GM19452 (cell line): ENCODE results near the gene INSM1.

Experiments
- ATAC-seq: cut with Tn5 transposase; IDR thresholded peaks from one replicate; pipeline ENCODE4 v1.9.1; 2021; ENCODE audit not compliant: unreplicated experiment

Gene INSM1

DNA sequence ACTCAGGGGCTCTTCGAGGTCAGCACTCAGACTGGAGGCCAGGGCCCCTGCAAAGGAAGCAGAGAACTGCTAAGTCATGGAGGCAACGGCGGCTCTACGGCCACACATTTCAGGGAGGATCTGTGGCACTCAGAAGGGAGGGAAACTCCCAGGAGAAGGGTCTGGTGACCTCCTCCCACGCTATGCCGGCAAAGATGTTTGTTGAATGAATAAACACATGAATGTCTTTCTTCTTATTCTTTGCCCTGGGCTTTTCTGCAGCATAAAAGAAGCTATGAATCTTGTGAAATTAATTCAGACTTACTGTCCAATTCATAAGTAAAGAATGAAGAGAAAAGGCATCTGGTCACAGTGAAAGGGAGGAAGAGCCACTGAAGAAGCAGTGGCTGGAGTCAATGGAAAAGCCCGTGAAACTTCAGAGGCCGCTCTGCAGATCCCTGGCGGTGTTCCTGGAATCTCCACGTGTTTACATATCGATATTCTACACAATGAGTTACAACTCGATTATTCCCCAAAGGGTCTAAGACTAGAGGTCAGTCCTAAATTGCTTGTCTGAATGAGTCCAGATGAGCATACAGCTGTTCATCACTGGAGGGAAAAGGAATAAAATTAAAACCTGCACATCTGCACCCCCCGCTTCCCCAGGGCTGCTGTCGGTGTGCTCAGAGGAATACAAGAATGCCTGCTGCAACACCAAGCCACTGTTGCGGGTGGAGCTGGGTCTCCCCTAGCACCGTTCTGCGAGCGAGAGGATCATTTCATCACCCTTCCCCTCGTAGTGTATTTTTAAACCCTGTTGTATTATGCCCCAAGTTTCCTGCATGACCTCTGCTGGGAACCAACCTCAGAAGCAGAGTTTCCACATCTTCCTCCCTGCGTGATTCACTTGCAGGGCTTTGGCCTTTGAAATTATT is 25.6 kb downstream of the INSM1 start:
- ATAC-seq: no peak

DNA sequence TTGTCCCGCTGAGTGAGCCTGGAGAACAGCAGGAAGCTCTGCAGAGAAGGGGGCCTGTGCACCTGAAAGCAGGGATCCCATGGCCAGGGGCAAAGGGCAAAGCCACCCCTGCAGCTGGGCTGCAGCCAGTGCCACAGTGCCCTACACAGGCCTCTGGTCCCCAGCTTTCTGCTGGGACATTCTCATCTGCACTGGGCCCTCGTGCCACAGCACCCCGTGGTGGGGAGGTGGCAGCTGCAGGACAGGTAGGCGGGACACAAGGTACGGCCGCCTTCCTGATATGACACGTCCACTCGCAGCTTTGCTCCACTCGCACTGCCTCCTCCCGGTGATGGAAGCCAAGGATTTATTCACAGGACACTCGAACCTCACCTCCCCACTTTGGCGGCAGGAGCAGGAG is 27.2 kb downstream of the INSM1 start:
- no peak for ATAC-seq

DNA sequence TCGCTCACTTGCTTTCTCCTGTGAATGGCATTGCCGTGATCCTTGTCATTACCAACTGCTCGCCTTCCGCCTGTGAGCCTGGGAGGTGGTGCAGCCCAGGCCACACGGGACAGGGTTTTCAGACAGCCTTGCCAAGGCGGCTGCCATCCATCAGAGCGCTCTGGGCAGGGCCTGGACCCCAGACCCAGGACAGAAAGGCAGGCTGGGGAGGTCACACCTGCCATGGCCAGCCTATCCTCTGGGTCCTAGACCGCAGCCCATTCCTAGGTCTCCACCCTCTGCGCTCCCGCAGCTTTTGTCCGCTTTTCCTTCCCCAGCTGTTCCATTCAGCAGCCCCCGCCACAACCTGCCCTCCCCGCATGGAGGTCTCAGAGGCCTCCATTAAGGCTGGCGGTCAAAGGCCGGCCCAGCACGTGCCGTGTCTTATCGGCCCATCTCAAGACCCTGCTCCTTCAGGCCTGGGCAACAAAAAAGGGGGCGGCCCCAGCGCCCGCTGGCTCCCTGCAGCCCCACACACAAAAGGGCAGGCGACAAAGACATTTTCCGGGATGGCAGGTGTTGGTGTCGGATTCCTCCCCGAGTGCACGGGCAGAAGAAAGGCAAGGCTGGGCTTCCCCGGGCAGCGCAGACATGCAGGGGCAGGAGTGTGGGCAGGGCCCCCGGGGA is 28.1 kb downstream of the INSM1 start:
- no peak for ATAC-seq

DNA sequence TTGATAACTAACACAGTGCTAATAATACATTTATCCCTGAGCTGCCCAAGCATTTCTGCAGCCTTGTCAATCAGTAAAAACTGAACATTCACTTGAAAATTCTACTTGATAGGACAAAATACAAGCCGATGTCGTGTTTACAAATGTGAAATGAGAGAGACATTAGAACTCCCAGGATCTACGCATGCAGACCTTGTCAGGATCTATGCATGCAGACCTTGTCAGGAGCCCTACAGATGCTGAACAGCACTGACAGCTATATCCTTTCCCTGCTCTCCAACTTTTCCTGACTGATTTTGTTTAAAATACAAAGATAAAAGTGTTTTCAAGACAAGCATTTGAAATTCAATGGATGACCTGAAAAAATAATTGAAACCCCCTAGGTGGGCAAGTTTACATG is 28.9 kb downstream of the INSM1 start:
- ATAC-seq: no peak

DNA sequence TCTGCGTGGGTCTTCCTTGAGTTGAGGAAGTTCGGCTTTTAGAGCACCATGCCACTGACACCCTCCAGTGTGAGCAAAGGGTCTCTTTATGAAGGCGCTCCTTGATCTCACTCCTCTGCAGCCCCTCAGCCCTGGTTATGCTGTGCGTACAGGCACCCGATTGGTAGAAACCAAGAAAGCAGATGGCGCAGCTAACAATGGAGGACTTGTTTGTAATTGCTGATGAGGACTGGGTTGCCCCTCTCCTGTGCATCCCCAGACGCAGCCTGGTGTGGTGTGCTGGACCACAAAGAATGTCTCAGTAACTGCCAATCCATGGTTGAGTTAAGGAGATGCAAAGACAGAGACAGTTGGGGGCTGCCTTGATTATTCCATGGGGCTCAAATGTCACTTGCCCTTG is 30.2 kb downstream of the INSM1 start:
- no peak for ATAC-seq

DNA sequence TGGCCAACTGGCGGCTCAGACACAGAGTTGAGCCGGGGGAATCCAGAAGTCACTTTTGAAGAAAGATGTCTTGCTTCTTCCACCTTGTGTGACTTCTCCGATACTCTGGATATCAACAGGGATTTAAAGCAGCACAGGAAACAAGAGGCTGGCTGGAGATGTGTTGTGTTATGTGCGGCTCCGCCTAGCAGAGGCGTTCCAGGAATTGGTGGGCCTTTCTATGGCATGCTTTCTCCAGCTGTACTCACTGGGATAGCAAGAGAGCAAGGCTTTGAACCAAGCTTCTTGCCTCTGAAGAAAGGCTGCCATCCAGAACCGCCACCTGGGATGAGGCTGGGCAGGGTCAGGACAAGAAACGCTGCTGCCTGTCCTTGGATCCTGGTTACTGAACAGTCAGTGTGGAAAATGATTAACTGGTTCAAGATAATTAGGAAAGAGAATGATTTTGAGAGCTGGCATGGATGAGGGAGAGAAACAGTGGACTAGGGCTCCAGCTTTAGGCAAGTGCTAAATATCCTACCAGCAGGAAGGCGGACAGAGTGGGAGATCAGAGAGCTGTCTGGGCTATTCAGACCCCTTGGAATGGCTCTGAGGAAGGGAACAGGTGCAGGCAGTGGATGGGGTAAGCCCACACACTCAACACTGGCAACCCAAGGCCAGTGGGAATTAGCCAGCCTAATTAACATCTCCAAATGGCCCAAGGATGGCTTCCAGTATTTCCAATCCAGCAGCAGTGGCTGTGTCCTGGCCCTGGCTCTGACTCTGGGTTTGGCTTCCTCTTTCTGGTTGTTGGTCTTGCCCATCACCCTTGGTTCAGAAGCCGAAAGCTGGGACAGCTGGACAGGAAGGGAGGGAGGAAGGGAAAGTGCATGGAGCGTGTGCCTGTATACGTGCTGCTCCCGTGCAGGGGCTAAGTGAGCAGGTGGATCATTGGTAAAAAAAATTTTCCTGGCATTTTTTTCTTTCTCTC is 31.9 kb downstream of the INSM1 start:
- no peak for ATAC-seq

DNA sequence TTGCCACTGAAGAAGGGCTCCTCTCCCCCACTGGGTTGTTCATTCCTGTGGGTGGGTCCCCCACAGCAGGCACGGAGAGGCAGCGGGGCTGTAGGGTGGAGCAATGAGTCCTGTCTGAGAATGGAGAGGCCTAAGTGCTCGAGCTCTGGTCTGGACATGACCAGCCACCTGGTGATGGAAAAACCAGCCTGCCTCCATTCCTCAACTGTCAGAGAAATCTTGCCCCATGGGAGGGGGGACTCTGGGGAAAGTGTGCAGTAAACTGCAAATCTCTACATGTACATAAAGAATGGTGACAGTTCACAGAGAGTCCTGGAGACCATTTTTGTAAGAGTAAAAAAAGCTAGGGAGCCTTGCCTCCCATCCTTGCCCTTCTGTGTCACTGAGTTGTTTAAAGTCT is 34.1 kb downstream of the INSM1 start:
- no peak for ATAC-seq

DNA sequence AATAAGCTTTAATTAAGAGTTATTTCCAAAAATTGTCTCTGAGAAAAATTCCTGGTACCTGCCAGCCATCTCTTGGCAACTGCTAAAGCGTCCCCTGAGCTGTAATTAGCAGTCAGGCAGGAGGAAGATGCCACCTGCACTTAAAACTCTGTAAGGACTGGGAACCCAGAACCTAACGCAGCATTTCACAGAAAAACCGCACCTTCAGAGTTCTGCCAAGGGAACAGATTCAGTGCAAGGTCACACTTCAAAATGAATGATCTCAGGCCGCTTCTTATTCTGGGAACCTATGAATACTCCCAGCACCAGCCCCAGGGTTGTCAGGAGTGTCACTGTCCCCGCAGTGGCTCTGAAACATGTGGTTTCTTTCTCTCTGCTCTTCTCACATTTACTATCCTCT is 36.7 kb downstream of the INSM1 start:
- no peak for ATAC-seq

DNA sequence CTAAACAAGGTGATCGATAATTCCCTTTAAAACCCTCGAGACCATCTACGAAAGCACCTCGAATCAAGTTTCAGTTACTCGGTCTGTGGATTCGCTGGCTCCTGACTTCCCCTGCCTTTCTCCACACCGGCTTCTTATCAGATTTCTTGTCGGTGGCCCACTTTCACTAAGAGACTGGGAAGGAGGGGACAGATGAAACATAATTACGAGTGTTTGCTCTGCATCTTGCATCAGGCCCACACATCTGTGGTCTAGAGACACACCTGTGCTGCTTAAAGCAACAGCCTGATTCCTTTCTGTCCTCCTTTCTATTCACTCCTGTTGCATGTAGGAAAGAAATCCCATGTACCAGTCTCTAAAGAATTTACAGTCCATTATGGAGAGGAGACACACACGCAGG is 37.7 kb downstream of the INSM1 start:
- no peak for ATAC-seq

DNA sequence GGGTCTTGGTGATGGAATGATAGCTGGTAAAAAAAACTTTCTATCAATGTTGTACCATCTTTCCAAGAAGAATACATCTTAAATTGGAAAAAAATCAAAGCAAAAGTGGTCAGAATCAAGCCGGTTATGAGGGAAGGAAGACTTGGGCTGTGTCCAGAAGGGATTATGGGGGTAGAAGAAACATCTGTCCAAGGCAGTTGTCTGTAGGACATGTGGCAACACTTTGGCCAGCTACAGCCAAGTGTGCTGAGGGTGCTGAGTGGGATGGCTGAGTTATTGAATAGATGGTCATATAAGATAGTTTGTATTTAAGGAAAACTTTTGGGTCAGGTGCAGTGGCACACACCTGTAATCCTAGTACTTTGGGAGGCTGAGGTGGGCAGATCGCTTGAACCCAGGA is 38.4 kb downstream of the INSM1 start:
- no peak for ATAC-seq

DNA sequence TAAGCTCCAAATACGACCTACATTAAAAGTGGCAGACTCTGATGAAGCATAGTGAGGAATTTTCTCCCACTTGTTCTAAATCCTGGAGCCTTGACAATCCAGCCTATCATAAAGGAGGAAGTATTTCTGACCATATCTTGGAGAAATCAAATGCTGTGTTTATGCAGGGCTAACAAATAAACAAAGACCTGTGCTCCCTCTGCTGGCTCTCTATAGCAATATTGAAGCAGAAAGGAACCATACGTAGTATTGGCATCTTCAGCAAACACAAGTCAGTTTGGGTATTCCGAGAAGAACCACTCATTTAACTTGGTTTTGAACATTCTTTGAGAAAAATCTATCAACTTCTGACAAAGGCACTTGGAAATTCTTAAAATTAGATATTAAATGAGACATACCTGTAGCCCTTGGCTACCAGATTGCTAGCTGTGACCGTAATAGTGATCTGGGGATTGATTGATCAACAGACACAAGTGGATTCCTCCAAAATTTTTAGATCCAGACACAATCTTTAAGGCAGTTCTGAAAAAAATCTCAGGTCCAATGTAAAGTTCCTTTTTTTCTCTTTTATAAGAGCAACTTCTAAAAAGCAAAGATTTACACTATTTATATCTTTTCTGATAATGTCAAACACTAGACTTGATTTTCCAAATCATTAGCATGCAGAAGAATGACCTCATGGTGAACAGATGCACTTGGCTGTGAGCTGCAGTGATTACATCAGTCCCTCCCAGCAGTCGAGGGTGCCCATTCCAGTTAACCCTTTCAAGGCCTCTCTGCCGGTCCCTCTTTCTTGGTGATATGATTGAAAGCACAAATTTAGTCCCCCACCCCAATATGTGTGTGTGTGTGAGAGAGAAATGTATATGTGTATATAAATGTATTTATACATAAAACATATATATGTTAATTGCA is 40.2 kb downstream of the INSM1 start:
- no peak for ATAC-seq

DNA sequence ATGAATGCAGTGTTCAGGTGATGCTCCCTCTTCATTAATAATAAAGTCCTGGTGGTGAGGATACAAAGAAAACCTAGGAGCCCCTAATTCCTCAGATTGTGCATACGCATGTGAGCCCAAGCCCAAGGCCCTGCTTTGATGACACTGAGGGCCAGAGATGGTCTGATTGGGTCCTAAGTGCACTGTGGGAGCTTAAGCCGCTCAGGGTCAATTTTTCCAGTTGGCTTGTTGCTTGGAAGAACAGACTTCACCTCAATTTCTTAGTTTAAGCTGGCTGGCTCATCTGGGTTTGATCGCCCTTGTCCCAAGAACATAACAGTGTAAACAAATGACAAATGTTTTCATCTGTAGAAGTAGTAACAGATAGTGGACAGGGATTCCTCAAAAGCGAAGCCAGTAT is 41.4 kb downstream of the INSM1 start:
- ATAC-seq: no peak

DNA sequence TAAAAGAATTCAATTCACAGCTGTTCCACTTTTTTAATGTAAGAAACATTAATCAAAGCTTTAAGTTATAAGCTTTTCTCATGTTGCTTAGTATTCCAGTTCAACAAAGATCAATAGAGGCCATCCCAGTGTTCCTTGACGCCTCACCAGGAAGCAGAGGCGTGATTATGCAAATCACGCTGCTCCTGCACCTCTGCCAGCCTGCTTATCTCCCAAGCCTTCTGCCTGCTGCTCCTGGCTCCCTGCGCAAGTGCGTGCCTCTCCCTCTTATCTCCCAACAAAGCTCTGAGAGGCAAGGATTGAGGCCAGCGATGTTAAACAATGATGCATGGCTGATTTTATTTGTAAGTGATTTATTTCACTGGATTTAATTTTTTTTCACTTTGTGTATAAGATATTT is 42.8 kb downstream of the INSM1 start:
- ATAC-seq: no peak

DNA sequence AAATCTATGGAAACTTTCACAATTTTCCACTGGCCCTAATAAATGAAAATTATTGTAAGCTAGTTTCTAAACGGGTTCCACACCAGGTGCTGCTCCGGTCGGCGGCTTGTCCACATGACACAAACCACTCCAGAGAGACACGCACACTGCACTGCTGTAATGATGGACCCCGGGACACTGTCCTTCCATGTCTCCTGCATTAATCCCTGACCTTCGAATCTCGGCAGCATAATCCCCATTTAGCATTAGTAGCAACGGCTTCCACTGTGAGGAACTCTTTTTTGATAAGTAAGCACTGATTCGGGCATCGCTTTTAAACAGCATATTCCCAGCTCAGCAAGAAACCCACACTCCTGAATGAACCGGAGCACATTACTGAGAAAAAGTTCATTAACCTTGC is 43.5 kb downstream of the INSM1 start:
- no peak for ATAC-seq

DNA sequence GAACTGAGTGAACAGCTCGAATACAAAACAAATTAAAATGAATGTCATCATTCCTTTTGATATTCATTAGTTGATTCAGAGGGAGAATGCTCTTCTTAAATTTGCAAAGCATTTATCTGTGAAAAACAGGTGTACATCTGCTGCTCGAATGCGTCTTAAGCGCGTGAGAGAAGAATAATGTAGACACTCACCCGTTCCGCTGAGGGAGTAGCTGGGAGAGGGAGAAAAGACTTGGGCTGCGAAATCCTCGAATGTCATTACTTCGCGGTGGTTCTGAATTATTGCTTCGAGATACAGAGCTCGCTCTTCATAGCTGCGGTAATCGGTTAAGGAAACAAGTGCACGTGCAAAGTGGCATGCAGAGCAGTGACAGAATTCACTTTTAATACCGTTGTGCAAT is 43.9 kb downstream of the INSM1 start:
- ATAC-seq: no peak

DNA sequence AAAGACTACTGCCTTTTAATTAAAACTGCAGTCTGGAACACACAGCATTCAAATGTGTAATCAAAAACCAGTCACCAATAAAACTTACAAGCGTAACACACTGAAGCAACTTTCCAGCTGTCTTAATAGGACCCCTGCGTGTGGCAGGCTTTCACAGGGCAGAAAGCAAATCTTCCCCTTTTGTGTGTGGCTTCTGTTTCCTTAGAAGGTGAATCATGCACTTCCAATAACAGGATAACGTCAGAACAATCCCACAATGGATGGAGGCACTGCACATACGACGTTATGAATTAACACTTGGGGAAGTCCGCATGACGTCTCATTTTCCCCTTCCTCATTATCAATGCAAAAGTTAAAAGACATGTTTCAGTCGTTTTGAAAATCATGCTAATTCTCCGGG is 44.8 kb downstream of the INSM1 start:
- ATAC-seq: no peak

DNA sequence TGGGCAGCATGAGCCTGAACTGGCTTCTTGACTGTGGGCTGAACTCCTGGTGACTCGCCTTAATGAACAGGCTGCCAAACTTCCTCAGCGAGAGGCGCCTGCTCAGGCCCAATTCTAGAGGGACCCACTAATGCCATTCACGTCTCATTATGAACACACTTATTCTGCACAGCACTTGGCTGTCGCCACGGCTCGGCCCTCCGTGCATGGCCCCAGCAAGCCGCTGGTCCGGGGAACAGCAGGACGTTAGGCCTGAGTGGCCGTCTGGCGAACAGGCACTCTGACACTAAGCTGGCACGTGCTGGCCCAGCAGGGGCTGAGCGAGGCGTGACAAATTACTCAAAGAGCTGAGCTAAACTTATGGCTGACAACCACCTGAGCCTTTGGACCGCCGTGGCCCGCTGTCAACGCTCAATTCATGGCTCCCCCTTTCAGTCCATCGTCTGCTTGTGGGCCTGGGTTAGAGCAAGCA is 45.9 kb downstream of the INSM1 start:
- no peak for ATAC-seq

DNA sequence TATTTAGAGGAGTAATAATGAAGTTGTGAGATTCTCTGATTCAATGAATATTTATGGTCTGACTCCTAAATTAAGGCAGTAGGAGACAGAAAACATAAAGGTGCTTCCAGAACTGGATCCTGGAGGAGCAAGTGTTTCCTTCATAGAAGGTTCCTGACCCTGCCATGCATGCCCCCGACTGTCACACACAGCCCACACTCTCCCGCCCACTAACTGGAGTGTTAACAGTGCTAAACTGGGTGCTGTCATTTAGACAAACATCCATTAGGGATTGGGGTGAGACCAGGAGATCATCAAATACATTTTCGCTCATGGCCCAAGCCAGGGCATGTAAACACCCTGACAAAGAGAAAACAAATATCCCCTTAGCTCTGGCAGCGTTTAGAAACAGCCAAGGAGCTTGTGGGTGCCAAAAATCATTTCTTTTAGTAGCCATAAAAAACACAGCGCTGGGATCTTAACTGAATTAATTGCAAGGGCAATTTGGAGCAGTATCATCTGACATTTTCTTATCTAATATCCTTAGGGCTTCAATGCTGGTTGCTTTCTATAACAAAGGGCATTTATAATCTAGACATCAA is 46.8 kb downstream of the INSM1 start:
- no peak for ATAC-seq

DNA sequence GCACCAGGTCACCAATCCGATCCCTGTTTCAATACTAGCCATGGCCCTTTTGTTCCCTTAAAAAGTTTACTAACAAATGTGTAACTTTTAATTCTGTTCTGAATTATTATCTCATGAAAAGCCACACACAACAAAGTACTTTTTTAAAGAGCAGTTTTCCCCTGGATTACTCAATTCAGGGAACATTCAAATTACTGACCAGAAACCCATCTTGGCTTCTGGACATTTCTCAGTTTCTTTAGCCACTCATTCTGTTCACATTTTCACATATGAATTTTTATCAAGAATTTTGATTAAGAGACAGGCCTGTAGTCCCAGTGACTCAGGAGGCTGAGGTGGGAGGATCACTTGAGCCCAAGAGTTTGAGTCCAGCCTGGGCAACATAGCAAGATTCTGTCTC is 47.4 kb downstream of the INSM1 start:
- no peak for ATAC-seq
